Transverse colon (tissue), 4 donors: ENCODE measurements around the gene KRTAP5-1.

Source experiments
- EP300 ChIP-seq: sonication (generic); formaldehyde crosslinking; IDR thresholded peaks from one replicate; pipeline ENCODE4 v1.6.1; 2017; ENCODE audit warnings: antibody characterized with exemption, low read depth
- POLR2AphosphoS5 ChIP-seq, 3 donors: sonication (generic); formaldehyde crosslinking; IDR thresholded peaks; one replicate each; pipeline ENCODE4 v1.6.1; 2016; ENCODE audit warnings: antibody characterized with exemption in 3 of 3
- TF ChIP-seq, protein P1 (sequence below), 5 experiments: fragments of 200-600 bp in 3 of 5; fragments of 450-650 bp in 2 of 5; sonication (generic) in 3 of 5; IDR thresholded peaks; 1 replicate in 2 of 5; 2 replicates in 3 of 5; pipeline ENCODE4 v1.5.1; 2016 to 2017; ENCODE audit warnings: antibody characterized with exemption in 5 of 5, inconsistent platforms in 3 of 5, mild to moderate bottlenecking in 2 of 5, moderate library complexity in 1 of 5

DNA sequence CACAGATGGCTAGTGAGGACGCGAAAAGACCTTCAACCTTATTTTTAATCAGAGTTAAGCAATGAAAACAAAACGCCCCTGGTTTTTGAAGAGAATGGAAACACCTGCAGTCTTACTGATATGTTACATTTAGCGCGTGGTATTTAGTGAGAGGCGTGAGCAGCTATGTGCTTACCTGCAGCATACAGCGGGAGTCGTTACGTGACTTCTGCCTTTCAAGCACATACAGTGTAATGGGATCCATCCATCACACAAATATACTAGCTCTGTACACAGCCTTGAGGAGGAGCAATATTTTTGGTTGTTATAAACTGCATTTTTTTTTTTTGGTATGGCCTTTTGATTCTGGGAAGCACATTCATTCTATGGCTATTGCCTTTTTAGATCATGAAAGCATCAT lies 7.5 kb upstream of the KRTAP5-1 start:
- TF ChIP-seq, protein P1, sequence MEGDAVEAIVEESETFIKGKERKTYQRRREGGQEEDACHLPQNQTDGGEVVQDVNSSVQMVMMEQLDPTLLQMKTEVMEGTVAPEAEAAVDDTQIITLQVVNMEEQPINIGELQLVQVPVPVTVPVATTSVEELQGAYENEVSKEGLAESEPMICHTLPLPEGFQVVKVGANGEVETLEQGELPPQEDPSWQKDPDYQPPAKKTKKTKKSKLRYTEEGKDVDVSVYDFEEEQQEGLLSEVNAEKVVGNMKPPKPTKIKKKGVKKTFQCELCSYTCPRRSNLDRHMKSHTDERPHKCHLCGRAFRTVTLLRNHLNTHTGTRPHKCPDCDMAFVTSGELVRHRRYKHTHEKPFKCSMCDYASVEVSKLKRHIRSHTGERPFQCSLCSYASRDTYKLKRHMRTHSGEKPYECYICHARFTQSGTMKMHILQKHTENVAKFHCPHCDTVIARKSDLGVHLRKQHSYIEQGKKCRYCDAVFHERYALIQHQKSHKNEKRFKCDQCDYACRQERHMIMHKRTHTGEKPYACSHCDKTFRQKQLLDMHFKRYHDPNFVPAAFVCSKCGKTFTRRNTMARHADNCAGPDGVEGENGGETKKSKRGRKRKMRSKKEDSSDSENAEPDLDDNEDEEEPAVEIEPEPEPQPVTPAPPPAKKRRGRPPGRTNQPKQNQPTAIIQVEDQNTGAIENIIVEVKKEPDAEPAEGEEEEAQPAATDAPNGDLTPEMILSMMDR (IDR thresholded peaks at IDR 0.05): no peak
- TF ChIP-seq POLR2AphosphoS5 (IDR thresholded peaks at IDR 0.05) (no peak), EP300 (no peak)
